HG03565 (cell line): ENCODE measurements around the gene ECE1.

Source experiments
- ATAC-seq: cut with Tn5 transposase; IDR thresholded peaks from one replicate; pipeline ENCODE4 v1.9.1; 2021; ENCODE audit warnings: mild to moderate bottlenecking, moderate library complexity; ENCODE audit not compliant: unreplicated experiment

The ECE1 gene

GRCh38 chr1:21325731-21326387, 35.6 kb upstream of the ECE1 start:
- ATAC-seq = no peak

DNA sequence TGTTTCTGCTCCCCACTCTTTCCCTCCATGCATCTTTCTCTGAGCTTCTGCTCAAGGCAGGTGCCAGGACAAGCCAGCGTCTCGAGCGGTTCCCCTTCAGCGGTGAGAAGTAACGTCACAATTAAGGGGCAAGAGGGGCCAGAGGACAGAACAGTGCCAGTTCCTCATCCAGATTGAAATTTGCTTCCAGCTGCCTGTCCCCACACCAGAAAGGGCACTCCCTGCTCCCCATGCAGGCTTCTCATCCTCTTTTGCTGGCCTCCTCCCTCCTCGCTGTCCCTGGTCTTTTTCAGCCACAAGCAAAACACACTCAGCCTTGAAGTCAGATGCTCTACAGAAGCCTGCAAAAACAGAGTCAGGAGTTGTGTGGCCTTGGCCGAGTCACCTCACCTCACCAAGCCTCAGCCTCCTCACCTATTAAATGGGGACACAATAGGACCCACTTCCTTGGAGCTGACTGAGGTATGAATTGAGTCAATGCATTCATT, 35.0 kb upstream of the ECE1 start:
- ATAC-seq = no peak

GRCh38 chr1:21324368-21325141, 34.3 kb upstream of the ECE1 start:
- no peak for ATAC-seq

DNA sequence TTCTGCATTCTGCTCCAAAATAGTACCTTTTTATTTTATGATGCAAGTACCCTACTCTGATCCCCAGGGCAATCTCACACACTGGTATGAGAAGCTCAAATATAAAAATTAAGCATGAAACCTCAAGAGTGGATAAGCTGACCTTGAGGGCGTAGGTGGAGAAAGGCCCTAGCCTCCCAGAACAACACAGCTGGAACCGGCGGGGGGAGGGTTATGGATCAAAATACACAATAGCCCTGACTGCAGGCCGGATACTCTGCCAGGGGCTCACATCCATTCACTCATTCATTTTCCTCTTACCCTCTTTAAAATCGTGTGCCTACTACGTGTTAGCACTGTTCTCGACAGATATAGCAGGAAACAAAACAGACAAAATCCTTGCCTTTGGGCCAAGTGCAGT, 32.8 kb upstream of the ECE1 start:
- ATAC-seq = no peak

- no peak for ATAC-seq
These were observed 32.4 kb upstream of the ECE1 start for GRCh38 chr1:21322681-21323016.

DNA sequence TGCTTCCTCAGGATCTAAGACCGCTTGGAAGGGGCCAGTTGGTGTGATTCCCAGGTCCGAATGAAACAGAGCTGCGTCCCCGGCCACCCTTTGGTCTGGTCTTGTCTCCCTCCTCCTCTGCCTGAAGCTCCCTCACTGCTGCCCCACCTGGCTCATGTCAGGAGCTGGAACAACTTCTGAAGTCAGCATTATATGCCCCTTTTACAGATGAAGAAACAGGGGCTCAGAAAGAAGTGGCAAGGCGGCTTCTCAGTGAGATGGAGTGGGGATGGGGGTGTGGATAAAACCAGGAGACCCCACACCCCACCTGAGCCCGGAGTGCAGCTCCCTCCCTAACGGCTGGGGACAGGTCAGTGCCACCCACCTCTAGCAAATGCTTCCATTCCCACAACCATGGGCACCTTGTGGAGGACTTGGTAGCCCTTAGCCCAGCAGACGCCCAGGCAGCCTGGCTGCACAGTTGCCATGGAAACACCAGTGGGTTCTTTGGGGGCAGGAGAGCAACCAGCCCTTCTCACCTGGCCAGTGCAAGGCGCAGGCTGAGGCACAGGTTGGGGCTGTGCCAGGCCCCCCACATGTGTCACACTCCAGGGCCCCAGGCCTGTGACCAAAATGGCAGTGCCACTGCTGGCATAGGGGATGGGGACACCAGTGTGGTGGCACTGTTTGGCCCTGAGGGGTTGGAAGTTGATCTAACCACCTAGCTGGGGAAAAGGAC, 31.9 kb upstream of the ECE1 start:
- ATAC-seq = no peak

GRCh38 chr1:21320410-21321108, 30.3 kb upstream of the ECE1 start:
- no peak for ATAC-seq

DNA sequence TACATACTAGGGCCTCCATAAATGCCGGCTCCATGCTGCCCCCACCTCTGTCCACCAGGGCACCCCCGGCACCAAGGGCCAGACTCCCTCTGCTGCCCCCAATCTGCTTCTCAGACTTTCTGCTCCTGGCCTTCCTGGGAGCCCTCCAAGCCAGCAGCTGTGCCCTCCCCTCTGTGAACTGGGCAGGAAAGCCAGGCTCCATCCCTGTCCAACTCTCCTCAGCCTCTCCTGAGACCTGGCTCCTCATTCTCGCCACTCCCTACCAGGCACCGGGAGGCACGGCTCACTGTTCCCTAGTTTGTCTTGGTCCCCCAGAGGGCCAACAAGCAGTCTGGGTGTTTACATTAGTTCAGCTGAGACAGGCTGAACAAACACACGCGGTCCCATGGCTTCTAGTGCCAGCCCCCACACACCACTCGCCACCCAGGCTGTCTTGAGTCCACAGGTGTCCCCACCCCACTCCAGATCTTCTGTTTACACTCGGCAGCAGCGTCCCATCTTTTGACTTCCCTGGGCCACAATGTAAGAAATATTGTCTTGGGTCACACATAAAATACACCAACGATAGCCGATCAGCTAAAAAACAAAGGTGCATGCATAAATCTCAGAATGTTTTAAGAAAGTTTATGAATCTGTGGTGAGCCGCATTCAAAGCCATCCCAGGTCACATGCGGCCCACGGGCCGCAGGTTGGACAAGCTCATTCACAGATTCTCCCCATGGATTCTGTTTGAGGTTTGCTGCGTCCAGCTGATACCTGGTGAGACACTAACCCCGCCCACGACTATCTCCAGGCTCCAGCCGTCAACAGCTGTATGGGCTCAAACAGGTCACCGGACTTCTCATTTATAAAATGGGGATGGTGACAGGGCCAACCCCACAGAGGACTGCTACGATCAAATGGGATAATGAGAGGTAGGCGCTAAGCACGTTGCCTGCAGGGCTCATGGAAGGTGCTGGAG, 29.5 kb upstream of the ECE1 start:
- no peak for ATAC-seq

DNA sequence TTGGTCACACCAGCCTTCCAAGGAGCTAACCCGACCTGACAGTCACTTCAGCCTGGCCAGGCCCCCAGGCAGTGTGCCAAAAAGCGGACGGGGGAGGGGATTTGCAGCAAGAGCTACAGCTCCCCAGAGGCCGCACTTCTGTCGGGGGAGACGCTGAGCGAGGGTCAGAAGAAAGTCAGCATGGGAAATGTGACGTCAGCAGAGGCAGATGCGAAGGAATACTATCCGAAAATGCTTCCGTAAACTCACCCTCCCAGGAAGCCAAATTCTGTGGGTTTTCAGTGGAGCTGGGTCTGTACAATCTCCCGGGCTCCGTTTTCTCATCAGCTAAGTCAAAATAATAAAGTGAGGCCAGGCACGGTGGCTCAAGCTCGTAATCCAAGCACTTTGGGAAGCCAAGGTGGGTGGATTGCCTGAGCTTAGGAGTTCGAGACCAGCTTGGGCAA, 28.5 kb upstream of the ECE1 start:
- ATAC-seq = no peak

- ATAC-seq = no peak
These were observed 27.9 kb upstream of the ECE1 start for GRCh38 chr1:21318057-21318713.

DNA sequence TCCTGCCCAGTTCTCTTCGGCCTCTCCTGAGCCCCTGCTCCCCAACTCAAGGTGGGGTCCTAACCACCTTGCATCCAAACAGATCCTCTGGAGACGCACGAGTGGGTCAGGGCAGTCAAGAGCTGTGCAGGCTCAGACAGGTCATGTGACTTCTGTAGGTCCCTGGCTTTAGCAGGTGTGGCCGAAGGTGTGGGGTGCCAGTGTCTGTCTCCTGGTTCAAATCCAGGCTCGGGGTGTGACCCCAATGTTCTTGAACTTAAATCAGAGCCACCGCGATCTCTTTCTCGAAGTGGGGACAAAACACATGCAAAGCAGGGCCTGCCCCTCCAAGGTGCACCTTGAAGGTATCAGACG, 27.4 kb upstream of the ECE1 start:
- no peak for ATAC-seq

DNA sequence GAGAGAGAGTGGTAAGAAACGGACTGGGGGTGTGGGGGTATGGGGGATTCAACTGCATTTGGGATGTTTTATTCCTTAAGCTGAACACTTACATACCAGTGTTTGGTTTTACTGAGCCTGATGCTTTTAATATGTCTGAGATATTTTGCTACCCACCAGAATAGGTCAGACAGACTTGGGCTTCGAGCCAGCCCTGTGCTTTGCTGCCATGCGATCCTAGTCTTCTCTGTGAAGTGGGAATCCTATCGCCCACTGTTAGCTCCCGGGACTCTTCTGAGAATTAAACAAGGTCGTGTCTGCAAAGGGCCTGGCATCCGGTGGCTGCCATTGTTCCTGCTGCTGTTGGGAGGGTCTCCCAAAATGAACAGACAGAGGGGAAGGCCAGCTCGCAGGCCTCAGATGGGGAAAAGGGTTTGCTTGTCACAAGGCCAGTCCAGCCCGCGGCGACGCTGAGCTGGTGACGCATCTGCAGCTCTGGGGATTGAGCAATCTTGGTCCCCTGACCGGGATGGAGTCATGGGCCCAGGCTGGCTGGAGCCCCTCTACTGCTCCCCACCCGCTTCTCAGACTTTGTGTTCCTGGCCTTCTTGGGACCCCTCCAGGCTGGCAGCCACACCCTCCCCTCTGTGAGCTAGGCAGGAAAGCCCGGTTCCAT, 26.9 kb upstream of the ECE1 start:
- ATAC-seq = no peak

DNA sequence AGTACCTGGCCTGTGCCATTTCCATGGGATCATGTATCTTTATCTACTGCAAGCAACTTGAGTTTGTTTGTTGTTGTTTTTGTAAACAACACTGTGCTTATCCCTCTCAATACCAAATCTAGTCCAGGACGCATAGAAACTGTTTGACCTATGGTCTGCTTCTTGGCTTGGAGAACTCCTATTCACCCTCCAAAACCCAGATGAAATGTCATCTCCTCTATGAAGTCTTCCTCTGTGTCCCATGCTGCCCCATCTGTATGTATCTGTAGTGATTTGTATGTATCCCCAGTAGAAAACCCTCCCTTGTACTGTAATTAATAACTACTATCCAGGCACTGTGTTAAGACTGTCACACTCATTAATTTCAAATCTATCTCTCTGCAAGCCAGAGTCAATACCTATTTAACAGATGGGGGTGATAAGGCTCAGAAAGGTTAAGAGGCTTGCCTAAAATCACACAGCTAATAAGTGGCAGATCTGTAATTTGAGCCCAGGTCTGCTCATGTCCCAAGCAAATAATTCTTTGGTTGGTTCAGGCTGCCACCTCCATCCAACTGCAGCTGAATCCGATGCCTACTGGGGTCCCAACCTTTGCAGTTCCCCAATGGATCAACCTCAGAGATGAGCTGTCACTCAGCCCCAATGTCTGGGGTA, 24.6 kb upstream of the ECE1 start:
- no peak for ATAC-seq

DNA sequence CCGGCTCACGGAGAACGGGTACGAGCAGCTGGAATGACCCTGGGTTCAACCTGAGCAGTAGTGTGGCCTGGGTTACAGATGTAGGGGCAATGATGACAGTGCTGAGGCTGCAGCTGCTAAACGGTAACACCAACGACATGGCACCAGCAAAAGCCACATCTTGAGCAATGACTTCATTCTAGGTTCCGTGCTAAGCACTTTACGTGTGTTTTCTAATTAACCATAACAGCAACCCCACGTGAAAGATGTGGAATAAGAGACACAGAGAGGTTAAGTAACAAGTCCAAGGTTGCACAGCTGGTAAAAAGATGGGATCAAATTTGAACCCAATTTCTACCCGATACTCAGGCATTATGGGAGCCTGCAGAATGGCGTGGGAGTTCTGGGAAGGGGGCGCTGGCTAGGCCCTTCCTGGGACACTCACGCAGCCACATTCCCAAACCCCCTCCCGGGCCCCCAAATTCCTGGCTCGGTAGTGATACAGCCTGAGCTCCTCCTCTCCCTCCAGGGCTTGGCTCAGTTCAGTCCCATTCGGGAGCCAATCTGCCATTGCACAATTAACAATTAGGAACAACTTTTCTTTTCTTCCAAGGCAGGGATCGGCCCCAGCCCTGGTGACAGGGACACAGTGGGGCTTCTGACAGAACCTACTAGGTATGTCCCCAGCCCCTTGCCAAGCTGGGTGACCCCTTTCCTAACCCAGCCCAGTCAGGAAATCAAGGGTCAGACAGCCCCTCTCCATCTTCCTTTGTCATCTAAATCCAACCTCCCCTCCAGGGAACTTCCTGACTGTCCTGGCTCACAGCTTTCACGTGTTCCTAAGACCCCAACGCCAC, 23.8 kb upstream of the ECE1 start:
- ATAC-seq = no peak

DNA sequence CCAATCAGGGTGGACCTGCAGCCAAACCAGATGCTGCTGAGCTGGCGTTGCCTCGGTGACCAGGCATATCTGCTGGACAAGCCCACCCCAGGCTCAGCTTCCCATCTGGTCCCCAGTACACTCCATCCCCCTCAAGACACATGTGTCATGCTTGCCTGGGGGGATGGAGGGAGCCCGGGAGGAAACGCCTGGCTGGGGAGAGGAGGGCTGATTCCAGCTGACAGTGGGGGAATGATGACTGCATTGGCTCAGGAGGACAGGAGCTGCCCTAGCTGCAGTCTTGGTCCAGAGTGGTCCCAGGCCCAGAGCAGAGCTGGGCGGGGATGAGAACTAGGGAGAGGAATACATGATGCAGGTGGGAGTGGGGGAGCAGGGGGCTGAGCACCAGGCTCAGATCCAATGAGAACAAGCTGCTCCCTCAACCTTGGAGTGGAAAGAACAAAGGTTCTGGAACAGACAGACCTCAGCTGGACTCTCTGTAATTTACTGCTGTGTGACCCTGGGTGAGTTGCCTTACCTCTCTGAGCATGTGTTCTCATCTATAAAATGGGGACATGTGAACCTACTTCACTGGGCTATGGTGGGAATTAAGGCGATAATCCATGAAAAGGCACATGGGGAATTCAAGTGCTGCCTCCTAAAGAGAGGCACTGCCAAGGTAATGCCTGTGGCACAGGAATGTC, 23.1 kb upstream of the ECE1 start:
- no peak for ATAC-seq

- ATAC-seq = no peak
These were observed 22.2 kb upstream of the ECE1 start for GRCh38 chr1:21312407-21312992.

DNA sequence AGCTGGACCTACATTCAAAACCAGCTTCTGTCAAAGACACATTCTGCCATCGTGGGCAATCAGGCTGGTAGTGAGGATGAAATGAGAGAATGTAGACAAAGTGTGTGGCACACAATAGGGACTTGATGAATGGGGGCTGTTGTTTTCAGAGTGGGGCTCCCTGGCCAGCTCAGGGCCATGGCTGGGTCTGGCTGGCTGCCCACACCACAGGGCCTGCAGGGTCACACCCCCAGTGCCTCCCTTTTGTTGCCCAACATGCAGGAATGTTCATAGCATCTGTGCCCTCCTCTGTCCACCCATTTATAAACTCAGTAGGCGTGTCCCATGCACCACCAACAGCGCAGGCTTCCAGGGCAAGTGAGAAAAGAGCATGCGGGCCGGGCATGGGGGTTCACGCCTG, 20.8 kb upstream of the ECE1 start:
- no peak for ATAC-seq
